ENCODE measurements around the gene RPS6KA4. TPM values are rescaled to one million over a fixed set of nuclear protein-coding genes. Genes with fewer than 3 reads are reported as not detected.

Gene RPS6KA4
- total RNA-seq, 1 experiment from 2014 or later: 67.3 TPM

- DNase-seq (ENCODE audit: low read depth, low spot score): no peak
- H3K4me3 ChIP-seq (replicated peaks in 1 of 2; ENCODE audit: low read depth in 1 of 2, low read length in 2 of 2): no peak overlapping the region
- peaks cover 6 to 12% of the 10 kb centered on the region in 2 experiments for H3K4me1 ChIP-seq (ENCODE audit: control insufficient read depth in 1 of 2, insufficient read depth in 2 of 2, low read length in 2 of 2)
- H3K4me2 ChIP-seq (ENCODE audit: low read length): peak overlapping the region; percentile 54
- no peak overlapping the region for H2AFZ ChIP-seq (ENCODE audit: low read depth, low read length, poor library complexity, severe bottlenecking)
- RAD21 ChIA-PET (ENCODE audit: low non-redundant PET in 1 of 2, low total read pairs in 2 of 2, uncharacterized antibody in 2 of 2, unreplicated experiment in 2 of 2): no interaction called here
- H3K79me2 ChIP-seq (ENCODE audit: insufficient read depth, low read length): no peaks in the 10 kb centered on the region
- POLR2A ChIA-PET: interaction anchor here (1.7 kb wide), 1 partner anchor 12 kb away, joined by 4 read pairs; no protein-coding TSS in a partner anchor
- no peak; the same call in 1 of the 2 replicates for ATAC-seq
- no peaks in the 10 kb centered on the region for H3K9me2 ChIP-seq (ENCODE audit: insufficient read depth)
- TF ChIP-seq SP1 (IDR thresholded peaks at IDR 0.05; ENCODE audit: low read depth) (no peak), ELF1 (IDR thresholded peaks at IDR 0.05; ENCODE audit: borderline replicate concordance, low read depth) (no peak), CEBPB (IDR thresholded peaks at IDR 0.05; ENCODE audit: low read depth) (no peak), ATF3 (IDR thresholded peaks at IDR 0.05) (no peak), POLR2A (IDR thresholded peaks at IDR 0.05; ENCODE audit: borderline replicate concordance, extremely low read depth, insufficient read depth, insufficient read length) (no peak), SIN3A (IDR thresholded peaks at IDR 0.05; ENCODE audit: low read depth) (no peak), ZBTB33 (IDR thresholded peaks at IDR 0.05; ENCODE audit: extremely low read depth, insufficient replicate concordance, low read length) (no peak), ZNF274 (IDR thresholded peaks at IDR 0.05; ENCODE audit: low read depth, low read length) (no peak), EGR1 (IDR thresholded peaks at IDR 0.05; ENCODE audit: low read depth) (no peak), CBX3 (IDR thresholded peaks at IDR 0.05; ENCODE audit: low read depth) (no peak), JUND (IDR thresholded peaks at IDR 0.05) (no peak), YY1 (IDR thresholded peaks at IDR 0.05; ENCODE audit: extremely low read depth, insufficient replicate concordance, low read depth, low read length) (no peak), TCF7L2 (IDR thresholded peaks at IDR 0.05; ENCODE audit: borderline replicate concordance, extremely low read depth, insufficient read depth, insufficient read length) (no peak), EZH2 (IDR thresholded peaks at IDR 0.05) (no peak), EZH2phosphoT487 (IDR thresholded peaks at IDR 0.05; ENCODE audit: borderline replicate concordance) (no peak), POLR2AphosphoS5 (IDR thresholded peaks at IDR 0.05; ENCODE audit: low read depth, low read length) (no peak), SRF (IDR thresholded peaks at IDR 0.05; ENCODE audit: low read depth) (no peak)
- TF ChIP-seq, protein P1, sequence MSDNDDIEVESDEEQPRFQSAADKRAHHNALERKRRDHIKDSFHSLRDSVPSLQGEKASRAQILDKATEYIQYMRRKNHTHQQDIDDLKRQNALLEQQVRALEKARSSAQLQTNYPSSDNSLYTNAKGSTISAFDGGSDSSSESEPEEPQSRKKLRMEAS (IDR thresholded peaks at IDR 0.05): no peak
- TF ChIP-seq, protein P2, sequence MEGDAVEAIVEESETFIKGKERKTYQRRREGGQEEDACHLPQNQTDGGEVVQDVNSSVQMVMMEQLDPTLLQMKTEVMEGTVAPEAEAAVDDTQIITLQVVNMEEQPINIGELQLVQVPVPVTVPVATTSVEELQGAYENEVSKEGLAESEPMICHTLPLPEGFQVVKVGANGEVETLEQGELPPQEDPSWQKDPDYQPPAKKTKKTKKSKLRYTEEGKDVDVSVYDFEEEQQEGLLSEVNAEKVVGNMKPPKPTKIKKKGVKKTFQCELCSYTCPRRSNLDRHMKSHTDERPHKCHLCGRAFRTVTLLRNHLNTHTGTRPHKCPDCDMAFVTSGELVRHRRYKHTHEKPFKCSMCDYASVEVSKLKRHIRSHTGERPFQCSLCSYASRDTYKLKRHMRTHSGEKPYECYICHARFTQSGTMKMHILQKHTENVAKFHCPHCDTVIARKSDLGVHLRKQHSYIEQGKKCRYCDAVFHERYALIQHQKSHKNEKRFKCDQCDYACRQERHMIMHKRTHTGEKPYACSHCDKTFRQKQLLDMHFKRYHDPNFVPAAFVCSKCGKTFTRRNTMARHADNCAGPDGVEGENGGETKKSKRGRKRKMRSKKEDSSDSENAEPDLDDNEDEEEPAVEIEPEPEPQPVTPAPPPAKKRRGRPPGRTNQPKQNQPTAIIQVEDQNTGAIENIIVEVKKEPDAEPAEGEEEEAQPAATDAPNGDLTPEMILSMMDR (IDR thresholded peaks at IDR 0.05 in 2 of 3, conservative IDR thresholded peaks at IDR 0.05 in 1 of 3; ENCODE audit: borderline replicate concordance in 1 of 3, insufficient read depth in 1 of 3, low read depth in 2 of 3, low read length in 2 of 3): no peak
- CTCF ChIA-PET: no interaction called here
- no TSS peak for BruUV-seq (replicated peaks)
- no peaks in the 10 kb centered on the region for H3K9me3 ChIP-seq (ENCODE audit: control insufficient read depth in 1 of 2, insufficient read depth in 1 of 2, low read depth in 1 of 2, low read length in 2 of 2)
- no peak overlapping the region for H3K9ac ChIP-seq (ENCODE audit: low read length)
- H3K27me3 ChIP-seq (ENCODE audit: insufficient read depth, low read length): no peaks in the 10 kb centered on the region
- no peaks in the 10 kb centered on the region for H3K36me3 ChIP-seq (ENCODE audit: control insufficient read depth in 1 of 2, insufficient read depth in 2 of 2, low read length in 2 of 2)
- H3K27ac ChIP-seq (ENCODE audit: low read depth, low read length): no peak overlapping the region
- intact Hi-C loops (cut with micrococcal nuclease): no loop called here
- no peaks in the 10 kb centered on the region for H4K20me1 ChIP-seq (ENCODE audit: insufficient read depth)
Measured at GRCh38 chr11:64400667-64401066, 41.7 kb downstream of the RPS6KA4 start.

Data from HCT116 (cell line).